ENCODE measurements around the gene ONECUT3.

Gene ONECUT3

DNA sequence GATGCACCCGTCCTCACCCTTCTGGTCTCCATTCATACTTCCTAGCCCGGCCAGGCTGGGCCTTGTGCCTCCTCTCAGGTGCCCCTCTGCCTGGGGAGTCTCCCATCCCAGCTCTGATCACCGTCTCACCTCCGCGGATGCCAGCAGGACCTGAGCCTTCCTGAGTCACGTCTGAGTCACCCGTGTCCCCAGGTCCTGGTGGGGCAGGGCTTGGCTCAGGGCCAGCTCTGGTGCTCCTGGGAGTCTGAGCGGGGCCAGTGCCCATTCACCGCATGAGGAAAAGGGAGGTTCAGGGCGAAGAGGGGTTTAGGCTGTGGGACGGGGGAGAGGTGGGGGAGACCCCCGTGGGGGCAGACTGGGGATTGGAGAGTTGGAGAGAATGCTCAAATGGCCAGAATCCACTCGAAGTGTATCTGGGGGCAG is 58.2 kb downstream of the ONECUT3 start:
- H3K27ac ChIP-seq = no peak overlapping the region
- peak; percentile 29 for DNase-seq (ENCODE audit: low read depth, low spot score)

GRCh38 chr19:1811942-1812425 is 58.7 kb downstream of the ONECUT3 start, which contains the start of gene ATP8B3:
Gene ATP8B3, minus strand, starts transcription at chr19:1812276. Its CDS starts 540 bp downstream, at chr19:1811736.
- no peak within 1 kb of the TSS for H3K27ac ChIP-seq
- DNase-seq (ENCODE audit: low read depth, low spot score) = no peak

DNA sequence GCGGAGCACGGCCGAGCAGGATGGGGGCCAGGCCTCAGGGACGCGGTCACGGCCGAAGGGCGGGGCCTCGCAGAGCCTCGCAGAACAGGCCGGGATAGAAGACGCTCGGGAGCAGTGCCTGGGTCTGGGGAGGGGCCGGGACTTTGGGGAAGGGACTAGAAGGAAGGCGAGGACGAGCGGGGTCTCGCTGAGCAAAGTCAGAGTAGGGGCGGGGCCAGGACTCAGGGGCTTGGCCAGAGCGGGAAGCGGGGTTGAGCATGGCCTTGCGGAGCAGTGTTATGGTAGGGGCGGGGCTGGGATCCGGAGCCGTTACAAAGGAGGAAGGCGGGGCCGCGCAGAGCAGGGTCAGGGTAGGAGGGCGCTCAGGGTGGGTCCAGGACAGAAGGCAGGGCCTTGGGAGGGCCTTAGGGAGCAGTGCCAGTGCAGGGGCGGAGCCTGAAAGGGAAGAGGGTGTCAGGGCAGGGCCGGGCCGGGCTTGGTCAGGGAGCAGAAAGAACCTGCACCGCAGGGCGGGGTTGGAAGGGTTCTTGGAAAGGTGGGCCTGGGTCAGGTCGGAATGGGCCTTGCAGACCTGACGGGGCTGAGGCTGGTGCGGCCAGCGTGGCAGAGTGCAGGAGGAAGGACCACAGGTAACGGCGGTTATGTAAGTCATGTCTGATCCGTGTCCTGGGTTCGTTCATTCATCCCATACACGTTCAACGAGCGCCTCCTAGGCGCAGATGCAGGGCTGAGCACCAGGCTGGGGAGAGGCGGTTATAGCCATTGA is 59.3 kb downstream of the ONECUT3 start:
- peak; percentile 73 for DNase-seq (ENCODE audit: low read depth, low spot score)
- no peak overlapping the region for H3K27ac ChIP-seq

GRCh38 chr19:1813192-1814182 is 60.2 kb downstream of the ONECUT3 start:
- H3K27ac ChIP-seq = no peak overlapping the region
- no peak for DNase-seq (ENCODE audit: low read depth, low spot score)

DNA sequence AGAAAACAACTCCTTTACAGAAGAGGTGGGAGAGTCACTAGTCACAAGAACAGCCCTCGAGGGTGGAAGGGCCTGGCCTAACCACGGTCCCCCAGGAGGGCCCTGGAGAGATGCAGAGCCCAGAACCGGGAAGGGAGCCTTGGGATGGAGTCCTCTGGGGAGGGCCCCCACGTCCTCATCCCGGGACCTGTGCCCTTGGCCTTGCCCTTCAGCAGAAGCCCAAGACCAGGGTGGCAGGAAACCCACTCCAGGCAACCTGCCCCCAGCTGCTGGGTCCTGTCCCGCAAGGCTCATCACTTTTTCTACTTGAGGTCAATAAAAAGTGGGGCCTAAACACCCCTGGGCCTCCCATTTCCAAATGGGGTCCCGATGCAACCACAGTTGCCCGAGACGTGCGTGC is 61.1 kb downstream of the ONECUT3 start:
- no peak for DNase-seq (ENCODE audit: low read depth, low spot score)
- H3K27ac ChIP-seq = no peak overlapping the region

GRCh38 chr19:1814833-1815604 is 61.7 kb downstream of the ONECUT3 start:
- H3K27ac ChIP-seq = no peak overlapping the region
- DNase-seq (ENCODE audit: low read depth, low spot score) = no peak

- H3K27ac ChIP-seq = no peak overlapping the region
- no peak for DNase-seq (ENCODE audit: low read depth, low spot score)
These were observed 62.6 kb downstream of the ONECUT3 start for GRCh38 chr19:1815605-1816529.

- H3K27ac ChIP-seq = no peak overlapping the region
- no peak for DNase-seq (ENCODE audit: low read depth, low spot score)
These were observed 63.4 kb downstream of the ONECUT3 start for GRCh38 chr19:1816530-1817298.

GRCh38 chr19:1817553-1818179 is 64.4 kb downstream of the ONECUT3 start:
- H3K27ac ChIP-seq = no peak overlapping the region
- DNase-seq (ENCODE audit: low read depth, low spot score) = no peak

DNA sequence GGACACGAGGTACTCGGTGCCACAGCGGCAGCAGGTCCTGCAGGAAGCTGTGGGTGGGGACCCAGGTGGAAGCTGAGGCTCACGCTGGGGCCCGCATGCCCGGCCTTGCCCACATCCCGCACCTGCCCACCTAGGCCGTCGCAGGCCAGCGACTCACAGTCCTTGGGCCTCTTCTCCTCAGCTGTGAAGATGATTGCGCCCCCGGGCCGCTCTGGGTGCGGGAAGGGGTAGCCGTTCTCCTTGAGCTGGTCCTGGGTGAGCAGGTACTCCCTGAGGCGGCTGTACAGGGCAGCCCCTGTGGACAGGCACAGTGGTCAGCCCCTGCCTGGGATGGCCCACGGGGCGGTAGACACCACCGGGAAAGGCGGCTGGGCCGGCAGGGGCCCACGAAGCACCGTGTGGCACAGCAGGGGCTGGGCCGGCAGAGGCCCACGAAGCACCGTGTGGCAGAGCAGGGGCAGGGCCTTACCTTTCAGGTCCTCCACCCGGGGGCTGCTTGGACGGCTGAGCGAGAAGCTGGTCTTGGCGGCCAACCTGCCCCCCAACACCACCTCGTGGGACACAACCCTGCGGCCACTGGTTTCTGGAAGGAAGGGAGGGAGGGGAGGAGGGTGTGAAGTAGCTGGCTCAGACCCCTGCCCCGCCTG is 65.4 kb downstream of the ONECUT3 start:
- no peak for DNase-seq (ENCODE audit: low read depth, low spot score)
- H3K27ac ChIP-seq = no peak overlapping the region

GRCh38 chr19:1819341-1820255 is 66.3 kb downstream of the ONECUT3 start:
- no peak for DNase-seq (ENCODE audit: low read depth, low spot score)
- no peak overlapping the region for H3K27ac ChIP-seq

DNA sequence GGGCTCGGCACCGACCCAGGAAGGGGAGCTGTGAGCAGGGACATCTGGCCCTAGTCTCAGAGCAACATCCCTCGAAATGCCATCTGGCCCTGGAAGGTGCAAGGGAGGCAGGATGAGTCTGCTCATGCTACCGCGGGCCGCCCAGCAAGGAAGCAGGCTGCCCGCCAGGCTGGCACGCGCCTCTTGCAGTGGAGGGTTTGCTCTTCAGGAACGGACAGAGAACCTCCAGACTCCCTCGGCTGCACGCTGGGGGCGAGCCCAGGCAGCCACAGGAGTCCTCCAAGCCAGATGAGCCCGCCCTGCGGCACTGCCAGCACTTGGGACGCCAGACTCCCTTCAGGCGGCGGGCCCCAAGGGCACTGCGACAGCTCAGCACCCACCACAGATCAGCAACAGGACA is 68.9 kb downstream of the ONECUT3 start:
- H3K27ac ChIP-seq = no peak overlapping the region
- no peak for DNase-seq (ENCODE audit: low read depth, low spot score)

- no peak for DNase-seq (ENCODE audit: low read depth, low spot score)
- no peak overlapping the region for H3K27ac ChIP-seq
These were observed 69.7 kb downstream of the ONECUT3 start for GRCh38 chr19:1823020-1823419.

DNA sequence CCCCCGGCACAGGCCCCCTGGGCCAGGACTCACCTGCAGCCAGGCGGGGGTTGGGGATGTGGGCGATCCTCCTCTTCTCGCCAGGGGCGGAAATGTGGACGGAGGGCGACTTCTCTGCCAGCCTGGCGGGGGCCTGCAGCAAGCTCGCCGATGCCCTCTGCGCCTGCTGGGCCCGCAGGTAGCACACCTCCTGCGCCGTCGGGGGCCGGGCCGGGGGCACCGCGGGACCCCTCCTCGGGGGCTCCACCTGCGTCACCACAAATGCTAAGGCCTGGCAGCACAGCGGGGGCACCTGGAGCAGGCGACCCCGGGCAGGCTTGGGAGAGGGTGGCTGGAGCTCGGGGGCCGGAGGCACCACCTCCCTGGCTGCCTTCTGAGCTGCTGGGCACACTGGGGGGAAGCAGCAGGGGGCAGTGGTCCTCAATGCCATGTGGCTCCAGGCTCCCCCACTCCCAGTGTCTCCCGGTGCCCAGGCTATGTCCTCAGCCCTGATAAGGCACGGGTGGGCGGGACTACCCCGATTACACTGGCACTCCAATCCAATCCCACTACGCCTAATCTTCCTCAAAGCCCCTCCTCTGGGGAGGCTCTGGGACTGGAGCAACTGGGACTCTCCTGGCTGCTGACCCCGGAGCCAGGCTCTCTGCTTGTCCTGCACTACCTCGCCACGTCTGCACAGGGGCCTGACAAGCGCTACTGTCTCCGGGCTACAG is 70.4 kb downstream of the ONECUT3 start:
- no peak for DNase-seq (ENCODE audit: low read depth, low spot score)
- H3K27ac ChIP-seq = no peak overlapping the region

DNA sequence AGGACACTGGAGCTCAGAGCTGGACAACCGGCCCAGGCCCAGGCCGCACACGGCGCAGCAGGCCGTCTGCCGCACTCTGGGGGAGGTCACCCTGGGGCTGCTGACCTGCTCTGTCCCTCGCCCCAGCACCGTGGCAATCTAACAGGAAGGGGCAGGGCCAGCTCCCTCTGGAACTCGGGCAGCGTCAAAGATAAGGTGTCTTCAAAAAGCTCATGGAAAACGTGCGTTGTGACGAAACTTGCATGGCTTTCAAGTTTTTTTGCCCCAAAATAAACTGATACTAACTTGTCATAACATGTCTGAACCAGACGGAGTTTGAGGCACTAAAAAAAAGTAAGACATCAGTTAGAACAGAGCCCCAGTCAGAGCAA is 70.9 kb downstream of the ONECUT3 start:
- DNase-seq (ENCODE audit: low read depth, low spot score) = no peak
- H3K27ac ChIP-seq = no peak overlapping the region

All from epithelial cell of prostate (primary cell).